Measurements from ENCODE around the gene HOXD3.

GRCh38 chr2:176112375-176113302, 44.5 kb upstream of the HOXD3 start:
- TF ChIP-seq, protein P1, sequence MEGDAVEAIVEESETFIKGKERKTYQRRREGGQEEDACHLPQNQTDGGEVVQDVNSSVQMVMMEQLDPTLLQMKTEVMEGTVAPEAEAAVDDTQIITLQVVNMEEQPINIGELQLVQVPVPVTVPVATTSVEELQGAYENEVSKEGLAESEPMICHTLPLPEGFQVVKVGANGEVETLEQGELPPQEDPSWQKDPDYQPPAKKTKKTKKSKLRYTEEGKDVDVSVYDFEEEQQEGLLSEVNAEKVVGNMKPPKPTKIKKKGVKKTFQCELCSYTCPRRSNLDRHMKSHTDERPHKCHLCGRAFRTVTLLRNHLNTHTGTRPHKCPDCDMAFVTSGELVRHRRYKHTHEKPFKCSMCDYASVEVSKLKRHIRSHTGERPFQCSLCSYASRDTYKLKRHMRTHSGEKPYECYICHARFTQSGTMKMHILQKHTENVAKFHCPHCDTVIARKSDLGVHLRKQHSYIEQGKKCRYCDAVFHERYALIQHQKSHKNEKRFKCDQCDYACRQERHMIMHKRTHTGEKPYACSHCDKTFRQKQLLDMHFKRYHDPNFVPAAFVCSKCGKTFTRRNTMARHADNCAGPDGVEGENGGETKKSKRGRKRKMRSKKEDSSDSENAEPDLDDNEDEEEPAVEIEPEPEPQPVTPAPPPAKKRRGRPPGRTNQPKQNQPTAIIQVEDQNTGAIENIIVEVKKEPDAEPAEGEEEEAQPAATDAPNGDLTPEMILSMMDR (IDR thresholded peaks at IDR 0.05; ENCODE audit: insufficient read depth, low read depth, low read length), result no peak
- peak; percentile 90 for TF ChIP-seq EZH2 (IDR thresholded peaks at IDR 0.05; ENCODE audit: insufficient read depth, low read length)

All from astrocyte (in vitro differentiated cells and primary cell).